K562 (cell line): ENCODE measurements around the gene PHLDB1. TPM values are rescaled to one million over a fixed set of nuclear protein-coding genes. Genes with fewer than 3 reads are reported as not detected.

Experiments used
- FOXM1 ChIP-seq, 2 experiments: fragments of 450-650 bp in 1 of 2; sonication (generic) in 1 of 2; formaldehyde crosslinking in 1 of 2; IDR thresholded peaks; 2 replicates each; pipeline versions ENCODE4 v1.6.1 to v1.9.0; 2017 to 2022; ENCODE audit warnings: low read depth in 2 of 2, mild to moderate bottlenecking in 2 of 2, missing genetic modification reagents in 1 of 2, moderate library complexity in 1 of 2
- GABPB2 ChIP-seq: fragments of 250-450 bp; sonication (Bioruptor Pico); conservative IDR thresholded peaks from 2 replicates; pipeline ENCODE4 v1.5.1; 2021; ENCODE audit warnings: mild to moderate bottlenecking
- HMG20B ChIP-seq: fragments of 250-450 bp; sonication (Bioruptor Pico); IDR thresholded peaks from 2 replicates; pipeline ENCODE4 v1.5.0; 2021; ENCODE audit warnings: mild to moderate bottlenecking
- KAT2B ChIP-seq: IDR thresholded peaks from one replicate; pipeline ENCODE4 v1.6.1; 2012; ENCODE audit warnings: low read depth, mild to moderate bottlenecking, control low read depth, inconsistent platforms, low read length, moderate library complexity
- MED1 ChIP-seq: sonication (generic); formaldehyde crosslinking; IDR thresholded peaks from 2 replicates; pipeline ENCODE4 v1.8.1; 2023; ENCODE audit warnings: missing genetic modification reagents, borderline replicate concordance
- POLR2B ChIP-seq: fragments of 450-650 bp; IDR thresholded peaks from 2 replicates; pipeline ENCODE4 v1.6.1; 2018; ENCODE audit warnings: low read depth; ENCODE audit not compliant: partially characterized antibody
- RBM34 ChIP-seq: fragments of 200-400 bp; formaldehyde crosslinking; IDR thresholded peaks from 2 replicates; pipeline ENCODE4 v1.6.1; 2018; ENCODE audit warnings: low read length, borderline replicate concordance; ENCODE audit not compliant: insufficient read depth
- SUPT5H ChIP-seq: fragments of 450-650 bp; IDR thresholded peaks from 2 replicates; pipeline ENCODE4 v1.6.1; 2016
- TOE1 ChIP-seq, 2 experiments: fragments of 450-650 bp in 1 of 2; sonication (generic) in 1 of 2; formaldehyde crosslinking in 1 of 2; IDR thresholded peaks; 2 replicates each; pipeline versions ENCODE4 v1.7.1 to v1.8.0; 2016 to 2022; ENCODE audit warnings: borderline replicate concordance in 2 of 2, mild to moderate bottlenecking in 2 of 2, antibody characterized with exemption in 1 of 2, inconsistent platforms in 1 of 2, low read depth in 1 of 2, missing genetic modification reagents in 1 of 2, moderate library complexity in 1 of 2
- TRIM28 ChIP-seq: fragments of 450-650 bp; IDR thresholded peaks from 2 replicates; pipeline ENCODE4 v1.6.1; 2017
- ZBTB7A ChIP-seq: IDR thresholded peaks from 2 replicates; pipeline ENCODE4 v1.6.1; 2011; ENCODE audit warnings: low read depth, mild to moderate bottlenecking, low read length, moderate library complexity, borderline replicate concordance; ENCODE audit not compliant: control insufficient read depth
- ZNF253 ChIP-seq: fragments of 250-450 bp; sonication (Bioruptor Pico); conservative IDR thresholded peaks from 2 replicates; pipeline ENCODE4 v1.6.1; 2021; ENCODE audit warnings: mild to moderate bottlenecking
- ZNF589 ChIP-seq: fragments of 200-800 bp; sonication (Bioruptor generic); IDR thresholded peaks from 2 replicates; pipeline ENCODE4 v1.6.1; 2016; ENCODE audit warnings: low read depth, missing genetic modification characterization, missing compliant biosample characterization
- ZNF707 ChIP-seq: fragments of 250-450 bp; sonication (Bioruptor Pico); conservative IDR thresholded peaks from 2 replicates; pipeline ENCODE4 v1.8.0; 2022; ENCODE audit warnings: inconsistent platforms, mild to moderate bottlenecking, moderate library complexity
- ZNF76 ChIP-seq: fragments of 250-450 bp; sonication (Bioruptor Pico); IDR thresholded peaks from 2 replicates; pipeline ENCODE4 v1.4.0; 2020; ENCODE audit warnings: mild to moderate bottlenecking, moderate library complexity, borderline replicate concordance
- polyA plus RNA-seq, 8 experiments: library from polyadenylated mRNA; depleted of rRNA in 4 of 8; stranded (reverse) in 5 of 8; unstranded in 3 of 8; fragments of >200 nt; fragmentation: Nextera tagmentation in 2 of 8; fragmentation: Illumina TruSeq in 1 of 8; extraction: Ambion mirVana in 2 of 8; extraction: Trizol in 1 of 8; gene quantifications; 2 replicates each; pipeline versions ENCODE4 v1.2.1 to v1.2.3, GENCODE V29; 2011 to 2014; ENCODE audit warnings: inconsistent platforms in 1 of 8, missing spikeins in 1 of 8
- total RNA-seq, 7 experiments: library from RNA; depleted of rRNA in 6 of 7; stranded (reverse); fragments of >200 nt in 6 of 7; fragmentation: Illumina TruSeq in 2 of 7; extraction: Trizol in 2 of 7; gene quantifications; 2 replicates each; pipeline versions ENCODE4 v1.2.1 to v1.2.3, GENCODE V29; 2011 to 2021; ENCODE audit warnings: low replicate concordance in 1 of 7
- TF ChIP-seq, protein P1 (sequence below), 2 experiments: fragments of 450-650 bp; IDR thresholded peaks; 2 replicates each; pipeline ENCODE4 v1.6.1; 2018; ENCODE audit warnings: mild to moderate bottlenecking in 2 of 2, low read depth in 1 of 2; ENCODE audit not compliant: partially characterized antibody in 2 of 2
- TF ChIP-seq, protein P2 (sequence below): IDR thresholded peaks from 2 replicates; pipeline ENCODE4 v1.6.1; 2016; ENCODE audit warnings: missing genetic modification characterization, missing compliant biosample characterization
- TF ChIP-seq, protein P3 (sequence below), 2 experiments: fragments of 450-650 bp in 1 of 2; sonication (generic) in 1 of 2; formaldehyde crosslinking; conservative IDR thresholded peaks; 2 replicates each; pipeline versions ENCODE4 v1.4.0 to v1.8.1; 2020 to 2022; ENCODE audit warnings: mild to moderate bottlenecking in 1 of 2, missing genetic modification reagents in 1 of 2
- TF ChIP-seq, protein P4 (sequence below): sonication (generic); formaldehyde crosslinking; IDR thresholded peaks from 2 replicates; pipeline ENCODE4 v1.8.1; 2023; ENCODE audit warnings: mild to moderate bottlenecking, missing genetic modification reagents

Gene PHLDB1
- total and polyA plus RNA-seq, 9 of the 15 experiments (the other 6 are each of a cell fraction or from before 2014, with no cell fraction given) = 2.0 to 28.7 (median 16.2) TPM

DNA sequence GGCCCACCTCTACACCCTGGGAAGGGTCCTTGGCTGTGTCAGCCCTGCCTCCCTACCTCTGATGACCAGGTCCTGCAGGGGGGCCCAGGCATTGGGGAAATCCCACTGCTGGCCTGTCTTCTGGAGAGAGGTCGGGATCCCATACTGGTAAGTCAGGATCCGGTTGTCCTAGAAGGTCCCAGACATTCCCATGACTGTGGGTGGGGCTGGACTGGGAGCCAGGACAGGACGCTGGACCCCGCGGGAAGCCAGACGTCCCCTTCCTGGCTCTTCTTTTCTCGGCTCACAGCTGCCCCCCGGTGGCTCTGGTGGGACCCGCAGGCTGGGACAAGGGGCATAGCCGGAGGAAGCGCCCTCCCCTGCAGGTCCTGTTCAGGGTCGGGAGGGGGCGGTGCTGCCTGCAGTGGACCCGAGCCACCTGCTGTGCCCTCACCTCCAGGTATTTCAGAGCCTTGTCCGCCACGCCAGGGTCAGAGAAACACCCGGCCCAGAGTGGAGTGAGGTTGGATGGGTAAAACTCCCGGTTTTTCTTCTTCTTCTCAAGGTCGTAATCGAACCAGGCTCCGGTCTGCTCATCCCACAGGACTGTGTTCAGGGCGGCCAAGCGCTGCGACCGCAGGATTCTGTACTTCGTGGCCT, 52.0 kb downstream of the PHLDB1 start (continued):
- TF ChIP-seq, protein P1, sequence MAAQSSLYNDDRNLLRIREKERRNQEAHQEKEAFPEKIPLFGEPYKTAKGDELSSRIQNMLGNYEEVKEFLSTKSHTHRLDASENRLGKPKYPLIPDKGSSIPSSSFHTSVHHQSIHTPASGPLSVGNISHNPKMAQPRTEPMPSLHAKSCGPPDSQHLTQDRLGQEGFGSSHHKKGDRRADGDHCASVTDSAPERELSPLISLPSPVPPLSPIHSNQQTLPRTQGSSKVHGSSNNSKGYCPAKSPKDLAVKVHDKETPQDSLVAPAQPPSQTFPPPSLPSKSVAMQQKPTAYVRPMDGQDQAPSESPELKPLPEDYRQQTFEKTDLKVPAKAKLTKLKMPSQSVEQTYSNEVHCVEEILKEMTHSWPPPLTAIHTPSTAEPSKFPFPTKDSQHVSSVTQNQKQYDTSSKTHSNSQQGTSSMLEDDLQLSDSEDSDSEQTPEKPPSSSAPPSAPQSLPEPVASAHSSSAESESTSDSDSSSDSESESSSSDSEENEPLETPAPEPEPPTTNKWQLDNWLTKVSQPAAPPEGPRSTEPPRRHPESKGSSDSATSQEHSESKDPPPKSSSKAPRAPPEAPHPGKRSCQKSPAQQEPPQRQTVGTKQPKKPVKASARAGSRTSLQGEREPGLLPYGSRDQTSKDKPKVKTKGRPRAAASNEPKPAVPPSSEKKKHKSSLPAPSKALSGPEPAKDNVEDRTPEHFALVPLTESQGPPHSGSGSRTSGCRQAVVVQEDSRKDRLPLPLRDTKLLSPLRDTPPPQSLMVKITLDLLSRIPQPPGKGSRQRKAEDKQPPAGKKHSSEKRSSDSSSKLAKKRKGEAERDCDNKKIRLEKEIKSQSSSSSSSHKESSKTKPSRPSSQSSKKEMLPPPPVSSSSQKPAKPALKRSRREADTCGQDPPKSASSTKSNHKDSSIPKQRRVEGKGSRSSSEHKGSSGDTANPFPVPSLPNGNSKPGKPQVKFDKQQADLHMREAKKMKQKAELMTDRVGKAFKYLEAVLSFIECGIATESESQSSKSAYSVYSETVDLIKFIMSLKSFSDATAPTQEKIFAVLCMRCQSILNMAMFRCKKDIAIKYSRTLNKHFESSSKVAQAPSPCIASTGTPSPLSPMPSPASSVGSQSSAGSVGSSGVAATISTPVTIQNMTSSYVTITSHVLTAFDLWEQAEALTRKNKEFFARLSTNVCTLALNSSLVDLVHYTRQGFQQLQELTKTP (IDR thresholded peaks at IDR 0.05; ENCODE audit: low read depth in 1 of 2, partially characterized antibody in 2 of 2) = no peak
- TF ChIP-seq ZNF76 (CRISPR knock-in tag) (no peak), HMG20B (no peak), MED1 (CRISPR knock-in tag) (no peak), ZBTB7A (peak; percentile 71; the same call in 1 of the 2 replicates), POLR2B (no peak), SUPT5H (no peak), GABPB2 (no peak), RBM34 (no peak), ZNF707 (CRISPR knock-in tag) (no peak), ZNF253 (CRISPR knock-in tag) (no peak), FOXM1 (IDR thresholded peaks at IDR 0.05; ENCODE audit: low read depth) (no peak), FOXM1 (CRISPR knock-in tag; IDR thresholded peaks at IDR 0.05; ENCODE audit: low read depth) (0 out of 2 replicates have a peak, but pooled peaks have one; percentile 37), ZNF589 (CRISPR knock-in tag) (no peak), TRIM28 (no peak), TOE1 (IDR thresholded peaks at IDR 0.05; ENCODE audit: borderline replicate concordance) (no peak; the same call in 1 of the 2 replicates), TOE1 (CRISPR knock-in tag; IDR thresholded peaks at IDR 0.05; ENCODE audit: borderline replicate concordance, low read depth) (peak; percentile 59; the same call in 1 of the 2 replicates), KAT2B (no peak)
- TF ChIP-seq, protein P2, sequence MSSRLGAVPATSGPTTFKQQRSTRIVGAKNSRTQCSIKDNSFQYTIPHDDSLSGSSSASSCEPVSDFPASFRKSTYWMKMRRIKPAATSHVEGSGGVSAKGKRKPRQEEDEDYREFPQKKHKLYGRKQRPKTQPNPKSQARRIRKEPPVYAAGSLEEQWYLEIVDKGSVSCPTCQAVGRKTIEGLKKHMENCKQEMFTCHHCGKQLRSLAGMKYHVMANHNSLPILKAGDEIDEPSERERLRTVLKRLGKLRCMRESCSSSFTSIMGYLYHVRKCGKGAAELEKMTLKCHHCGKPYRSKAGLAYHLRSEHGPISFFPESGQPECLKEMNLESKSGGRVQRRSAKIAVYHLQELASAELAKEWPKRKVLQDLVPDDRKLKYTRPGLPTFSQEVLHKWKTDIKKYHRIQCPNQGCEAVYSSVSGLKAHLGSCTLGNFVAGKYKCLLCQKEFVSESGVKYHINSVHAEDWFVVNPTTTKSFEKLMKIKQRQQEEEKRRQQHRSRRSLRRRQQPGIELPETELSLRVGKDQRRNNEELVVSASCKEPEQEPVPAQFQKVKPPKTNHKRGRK (tag) = no peak
- TF ChIP-seq, protein P3, sequence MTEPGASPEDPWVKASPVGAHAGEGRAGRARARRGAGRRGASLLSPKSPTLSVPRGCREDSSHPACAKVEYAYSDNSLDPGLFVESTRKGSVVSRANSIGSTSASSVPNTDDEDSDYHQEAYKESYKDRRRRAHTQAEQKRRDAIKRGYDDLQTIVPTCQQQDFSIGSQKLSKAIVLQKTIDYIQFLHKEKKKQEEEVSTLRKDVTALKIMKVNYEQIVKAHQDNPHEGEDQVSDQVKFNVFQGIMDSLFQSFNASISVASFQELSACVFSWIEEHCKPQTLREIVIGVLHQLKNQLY (CRISPR knock-in tag; conservative IDR thresholded peaks at IDR 0.05) = no peak
- TF ChIP-seq, protein P4, sequence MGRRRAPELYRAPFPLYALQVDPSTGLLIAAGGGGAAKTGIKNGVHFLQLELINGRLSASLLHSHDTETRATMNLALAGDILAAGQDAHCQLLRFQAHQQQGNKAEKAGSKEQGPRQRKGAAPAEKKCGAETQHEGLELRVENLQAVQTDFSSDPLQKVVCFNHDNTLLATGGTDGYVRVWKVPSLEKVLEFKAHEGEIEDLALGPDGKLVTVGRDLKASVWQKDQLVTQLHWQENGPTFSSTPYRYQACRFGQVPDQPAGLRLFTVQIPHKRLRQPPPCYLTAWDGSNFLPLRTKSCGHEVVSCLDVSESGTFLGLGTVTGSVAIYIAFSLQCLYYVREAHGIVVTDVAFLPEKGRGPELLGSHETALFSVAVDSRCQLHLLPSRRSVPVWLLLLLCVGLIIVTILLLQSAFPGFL (CRISPR knock-in tag) = 0 out of 2 replicates have a peak, but pooled peaks have one; percentile 87
